Neural cell (in vitro differentiated cells): ENCODE results near the gene CEACAM7. TPM values are rescaled to one million over a fixed set of nuclear protein-coding genes. Genes with fewer than 3 reads are reported as not detected.

ENCODE experiments used
- H2AFZ ChIP-seq: fragments of 200-600, 300-800 bp; sonication (generic), shearing (Covaris generic); 2 replicates; pipeline ENCODE4 v1.6.0; 2014; ENCODE audit warnings: low read depth, mild to moderate bottlenecking, antibody characterized with exemption, low read length, moderate library complexity
- H3F3A ChIP-seq: fragments of 200-600 bp; shearing (Covaris generic); 2 replicates; pipeline ENCODE4 v1.6.1; 2016; ENCODE audit warnings: mild to moderate bottlenecking, moderate library complexity, mixed read lengths, antibody characterized with exemption, low read length; ENCODE audit not compliant: insufficient read depth, poor library complexity, severe bottlenecking
- H3K27ac ChIP-seq: fragments of 200-600, 300-800 bp; sonication (generic), shearing (Covaris generic); 2 replicates; pipeline ENCODE4 v1.5.1; 2014; ENCODE audit warnings: mild to moderate bottlenecking, low read length, moderate library complexity
- H3K27me3 ChIP-seq: fragments of 300-800, 200-600 bp; sonication (generic), shearing (Covaris generic); 2 replicates; pipeline ENCODE4 v1.6.0; 2014; ENCODE audit warnings: mild to moderate bottlenecking, low read depth, low read length, moderate library complexity; ENCODE audit not compliant: insufficient read depth
- H3K36me3 ChIP-seq: fragments of 300-800, 200-600 bp; sonication (generic), shearing (Covaris generic); 2 replicates; pipeline ENCODE4 v1.5.1; 2014; ENCODE audit warnings: mild to moderate bottlenecking, antibody characterized with exemption, low read length, moderate library complexity; ENCODE audit not compliant: insufficient read depth
- H3K4me2 ChIP-seq: fragments of 300-800, 200-600 bp; sonication (generic), shearing (Covaris generic); 2 replicates; pipeline ENCODE4 v1.6.0; 2014; ENCODE audit warnings: mild to moderate bottlenecking, low read length
- H3K4me3 ChIP-seq: fragments of 300-800, 200-600 bp; sonication (generic), shearing (Covaris generic); 2 replicates; pipeline ENCODE4 v1.5.1; 2014; ENCODE audit warnings: mild to moderate bottlenecking, low read length, moderate library complexity
- H3K79me2 ChIP-seq: fragments of 200-600 bp; shearing (Covaris generic); replicated peaks from 2 replicates; pipeline ENCODE4 v1.6.0; 2014; ENCODE audit warnings: mild to moderate bottlenecking, low read length, moderate library complexity; ENCODE audit not compliant: insufficient read depth
- H3K9ac ChIP-seq: fragments of 300-800, 200-600 bp; sonication (generic), shearing (Covaris generic); 2 replicates; pipeline ENCODE4 v1.6.1; 2016; ENCODE audit warnings: mild to moderate bottlenecking, low read length, mixed read lengths
- H3K9me2 ChIP-seq: fragments of 200-600 bp; shearing (Covaris generic); 2 replicates; pipeline ENCODE4 v1.6.1; 2016; ENCODE audit warnings: mild to moderate bottlenecking, low read length, mixed read lengths; ENCODE audit not compliant: insufficient read depth
- H3K9me3 ChIP-seq: fragments of 200-600, 300-800 bp; sonication (generic), shearing (Covaris generic); 2 replicates; pipeline ENCODE4 v1.6.1; 2016; ENCODE audit warnings: mild to moderate bottlenecking, mixed run types, low read length, moderate library complexity, mixed read lengths
- H4K20me1 ChIP-seq: fragments of 200-600 bp; shearing (Covaris generic); 2 replicates; pipeline ENCODE4 v1.6.1; 2016; ENCODE audit warnings: mild to moderate bottlenecking, mixed run types; ENCODE audit not compliant: insufficient read depth
- CTCF ChIP-seq: fragments of 450-650 bp; IDR thresholded peaks from 2 replicates; pipeline ENCODE4 v1.5.1; 2014; ENCODE audit warnings: antibody characterized with exemption, mild to moderate bottlenecking, moderate library complexity; ENCODE audit not compliant: poor library complexity, severe bottlenecking
- EP300 ChIP-seq: fragments of 450-650 bp; conservative IDR thresholded peaks from 2 replicates; pipeline ENCODE4 v1.6.1; 2014; ENCODE audit warnings: antibody characterized with exemption, mild to moderate bottlenecking, moderate library complexity; ENCODE audit not compliant: poor library complexity, severe bottlenecking
- EZH2 ChIP-seq: fragments of 200-600, 300-800 bp; shearing (Covaris generic), sonication (generic); IDR thresholded peaks from 2 replicates; pipeline ENCODE4 v1.6.1; 2014; ENCODE audit warnings: antibody characterized with exemption, low read length, borderline replicate concordance, mild to moderate bottlenecking; ENCODE audit not compliant: insufficient read depth, poor library complexity, severe bottlenecking
- MXI1 ChIP-seq: fragments of 450-650 bp; conservative IDR thresholded peaks from 2 replicates; pipeline ENCODE4 v1.6.1; 2014; ENCODE audit warnings: antibody characterized with exemption, mild to moderate bottlenecking; ENCODE audit not compliant: poor library complexity, severe bottlenecking
- POLR2AphosphoS5 ChIP-seq: IDR thresholded peaks from 2 replicates; pipeline ENCODE4 v1.6.1; 2012
- RAD21 ChIP-seq: fragments of 450-650 bp; conservative IDR thresholded peaks from 2 replicates; pipeline ENCODE4 v1.6.1; 2014; ENCODE audit warnings: antibody characterized with exemption, mild to moderate bottlenecking, moderate library complexity
- REST ChIP-seq: IDR thresholded peaks from 2 replicates; pipeline ENCODE4 v1.6.1; 2012; ENCODE audit warnings: borderline replicate concordance
- SMC3 ChIP-seq: fragments of 450-650 bp; conservative IDR thresholded peaks from 2 replicates; pipeline ENCODE4 v1.6.1; 2014; ENCODE audit warnings: antibody characterized with exemption, mild to moderate bottlenecking, moderate library complexity; ENCODE audit not compliant: poor library complexity
- TAF1 ChIP-seq: IDR thresholded peaks from 2 replicates; pipeline ENCODE4 v1.6.1; 2012; ENCODE audit warnings: low read depth
- polyA plus RNA-seq: library from polyadenylated mRNA; depleted of rRNA; stranded (reverse); fragments of >200 nt; gene quantifications from 2 replicates; pipeline ENCODE4 v1.2.3, GENCODE V29; 2014

CEACAM7 gene
- polyA plus RNA-seq, 1 donor from 2014 or later: not detected

GRCh38 chr19:41682437-41682836, 5.6 kb downstream of the CEACAM7 start:
- no peaks in the 10 kb centered on the region for H3K79me2 ChIP-seq
- H3K27me3 ChIP-seq: no peaks in the 10 kb centered on the region
- no peak overlapping the region for H2AFZ ChIP-seq
- no peaks in the 10 kb centered on the region for H3K36me3 ChIP-seq
- H4K20me1 ChIP-seq: no peaks in the 10 kb centered on the region
- no peaks in the 10 kb centered on the region for H3F3A ChIP-seq
- H3K27ac ChIP-seq: no peak overlapping the region
- H3K9me3 ChIP-seq: no peaks in the 10 kb centered on the region
- no peak overlapping the region for H3K4me3 ChIP-seq
- no peak overlapping the region for H3K9ac ChIP-seq
- no peaks in the 10 kb centered on the region for H3K9me2 ChIP-seq
- H3K4me2 ChIP-seq: no peak overlapping the region
- TF ChIP-seq CTCF (no peak), MXI1 (no peak), EZH2 (no peak), EP300 (no peak), POLR2AphosphoS5 (no peak)

GRCh38 chr19:41671486-41671885, 16.6 kb downstream of the CEACAM7 start:
- Histone ChIP-seq H3K9ac (no peak overlapping the region), H3K4me2 (no peak overlapping the region), H4K20me1 (no peaks in the 10 kb centered on the region), H3K36me3 (no peaks in the 10 kb centered on the region), H3K27me3 (no peaks in the 10 kb centered on the region), H3K4me3 (no peak overlapping the region), H3K27ac (no peak overlapping the region), H3F3A (no peaks in the 10 kb centered on the region), H2AFZ (no peak overlapping the region), H3K9me2 (no peaks in the 10 kb centered on the region), H3K9me3 (no peaks in the 10 kb centered on the region), H3K79me2 (no peaks in the 10 kb centered on the region)
- no peak for TF ChIP-seq TAF1
- TF ChIP-seq CTCF: no peak
- no peak for TF ChIP-seq POLR2AphosphoS5
- no peak for TF ChIP-seq RAD21
- no peak for TF ChIP-seq SMC3
- TF ChIP-seq REST: no peak
- no peak for TF ChIP-seq MXI1
- TF ChIP-seq EP300: no peak
